Measurements from ENCODE around the gene SUPT3H.
A peak's percentile ranks its signal among the peaks of the same experiment; 100 is the strongest.
"Not testable (repeated sequence)": the region's sequence is repeated elsewhere in the genome, so short reads cannot be mapped to it uniquely, and the experiment has no call there.

The SUPT3H gene

DNA sequence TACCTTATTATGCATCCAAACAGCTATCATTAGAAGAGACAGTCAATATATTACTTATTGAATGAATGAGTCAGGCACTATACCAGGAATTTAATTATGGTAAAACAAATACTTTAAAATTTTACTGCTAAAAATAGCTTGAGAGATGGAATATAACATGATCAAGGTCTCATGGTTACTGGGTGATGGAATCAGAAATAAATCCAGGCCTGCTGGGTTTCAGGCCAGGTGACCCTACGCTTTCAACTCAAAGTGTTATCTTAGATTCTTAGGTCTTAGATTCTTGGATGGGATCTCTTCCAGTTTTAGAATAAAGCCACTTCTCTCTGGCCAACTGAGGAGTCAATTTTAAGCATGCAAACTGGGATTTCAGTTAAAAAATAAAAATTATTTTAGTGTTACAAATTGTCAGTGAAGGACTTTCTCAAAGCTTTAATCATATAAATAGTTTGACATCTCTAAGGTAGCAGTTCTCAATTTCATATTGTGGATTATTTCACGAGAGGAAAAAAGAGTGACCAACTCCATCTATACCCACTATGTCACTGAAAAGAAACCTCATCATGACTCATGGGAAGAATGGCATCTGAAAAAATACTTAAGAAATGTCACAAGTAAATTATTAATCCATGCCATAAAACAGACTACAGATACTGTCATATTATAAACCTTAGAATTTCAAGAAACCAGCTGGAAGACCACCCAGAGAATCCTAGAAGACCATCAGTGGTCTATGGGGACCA is 333.1 kb downstream of the SUPT3H start:
- peak; percentile 33 for DNase-seq

DNA sequence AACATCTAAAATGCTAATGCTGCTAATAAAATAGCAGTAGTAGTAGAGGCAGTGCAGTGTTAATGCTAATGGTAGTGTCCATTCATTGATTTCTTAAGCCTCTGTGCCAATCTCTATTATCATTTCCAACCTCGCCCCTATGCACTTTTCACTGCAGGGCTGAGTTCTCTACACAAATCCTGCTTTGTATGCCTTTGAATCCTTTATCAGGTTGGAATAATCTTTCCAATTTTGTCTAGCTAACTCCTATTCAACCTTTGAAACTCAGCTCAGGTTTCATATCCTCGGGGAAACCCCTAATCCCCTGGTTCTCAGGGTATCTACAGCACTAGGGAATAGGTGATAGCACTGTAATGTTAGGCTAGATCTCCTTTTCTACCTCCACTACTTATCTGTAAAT is 333.6 kb downstream of the SUPT3H start:
- DNase-seq, result no peak

DNA sequence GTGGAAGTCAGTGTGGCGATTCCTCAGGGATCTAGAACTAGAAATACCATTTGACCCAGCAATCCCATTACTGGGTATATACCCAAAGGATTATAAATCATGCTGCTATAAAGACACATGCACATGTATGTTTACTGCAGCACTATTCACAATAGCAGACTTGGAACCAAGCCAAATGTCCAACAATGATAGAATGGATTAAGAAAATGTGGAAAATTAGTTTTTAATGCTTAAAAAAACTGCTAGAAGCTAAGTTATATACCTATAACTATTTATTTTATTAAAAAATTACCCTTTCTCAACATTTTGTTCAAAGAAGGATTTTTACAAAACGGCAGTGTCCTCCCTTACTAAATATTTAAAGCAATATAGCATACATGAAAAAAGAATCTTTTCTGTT is 335.1 kb downstream of the SUPT3H start:
- DNase-seq, result not testable (repeated sequence)

DNA sequence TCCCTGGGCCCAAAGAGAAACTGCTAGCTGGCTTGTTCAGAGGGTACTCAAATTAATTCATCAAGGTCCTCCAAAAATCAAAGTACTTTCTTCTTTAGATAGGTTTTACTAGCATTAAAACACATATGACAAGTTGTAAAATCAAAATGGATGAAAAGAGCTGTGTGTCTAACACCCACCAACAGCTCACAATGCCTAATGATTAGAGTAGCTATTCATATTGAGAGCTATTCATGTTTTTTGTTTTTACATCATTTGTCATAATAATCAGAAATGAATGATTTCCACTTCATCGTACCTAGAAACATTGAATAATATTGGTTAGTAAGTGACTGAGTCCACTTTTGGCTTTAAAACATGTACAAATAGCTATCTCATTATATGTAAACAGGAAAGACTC is 339.5 kb downstream of the SUPT3H start:
- no peak for DNase-seq

DNA sequence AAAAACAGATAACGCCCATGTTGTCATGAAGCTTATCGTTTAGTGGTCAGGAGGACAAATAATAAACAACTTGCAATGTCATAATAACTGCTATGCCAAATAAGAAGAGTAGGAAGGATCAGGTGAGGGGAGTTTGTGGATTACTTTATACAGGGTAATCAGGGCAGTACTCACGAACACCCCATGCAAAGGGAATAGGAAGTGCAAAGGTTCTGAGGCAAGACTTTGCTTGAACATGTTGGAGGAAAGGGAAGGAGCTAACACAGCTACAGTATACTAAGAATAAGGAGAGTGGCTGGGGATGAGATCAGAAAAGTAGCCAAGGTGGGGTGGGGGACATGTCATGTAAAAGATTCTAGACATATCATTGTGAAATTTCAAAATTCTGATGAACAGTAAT is 341.6 kb downstream of the SUPT3H start:
- DNase-seq, result no peak

DNA sequence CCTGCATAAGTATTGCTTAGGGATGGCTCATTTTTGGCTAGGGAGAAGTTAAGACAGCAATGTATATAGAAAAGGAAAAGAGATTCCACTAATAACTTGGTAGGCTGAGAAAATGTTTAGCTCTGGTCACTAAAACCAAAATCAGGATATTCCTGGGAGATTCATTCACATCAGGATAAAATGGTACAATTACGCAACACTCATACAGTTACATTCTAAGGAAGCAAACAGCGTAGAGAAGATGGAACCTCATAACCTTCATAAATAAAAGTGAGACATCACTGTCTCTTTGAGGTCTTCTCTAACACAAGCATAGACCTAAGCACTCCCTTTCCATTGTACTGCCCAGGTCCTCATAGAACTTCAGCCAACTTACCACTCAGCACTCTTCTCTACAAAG is 345.3 kb downstream of the SUPT3H start:
- DNase-seq, result no peak

DNA sequence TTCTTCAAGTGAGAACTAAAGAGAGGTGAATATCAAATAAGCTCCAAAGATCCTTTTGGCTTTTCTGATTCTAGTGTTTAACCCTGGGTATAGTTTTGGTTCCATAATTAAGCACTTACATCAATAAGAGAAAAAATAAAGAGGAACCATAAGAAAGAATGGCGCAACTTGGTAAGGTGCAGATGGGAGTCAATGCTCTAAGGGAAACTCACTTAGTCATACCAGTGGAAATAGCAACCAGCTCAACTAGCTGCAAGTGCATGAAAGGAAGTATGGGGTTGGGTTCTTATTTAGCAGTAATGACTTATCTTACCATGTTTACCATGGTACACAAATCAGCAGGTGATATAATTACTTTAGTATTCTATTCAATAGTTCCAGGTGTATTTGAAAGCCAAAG is 346.1 kb downstream of the SUPT3H start:
- DNase-seq, result no peak

DNA sequence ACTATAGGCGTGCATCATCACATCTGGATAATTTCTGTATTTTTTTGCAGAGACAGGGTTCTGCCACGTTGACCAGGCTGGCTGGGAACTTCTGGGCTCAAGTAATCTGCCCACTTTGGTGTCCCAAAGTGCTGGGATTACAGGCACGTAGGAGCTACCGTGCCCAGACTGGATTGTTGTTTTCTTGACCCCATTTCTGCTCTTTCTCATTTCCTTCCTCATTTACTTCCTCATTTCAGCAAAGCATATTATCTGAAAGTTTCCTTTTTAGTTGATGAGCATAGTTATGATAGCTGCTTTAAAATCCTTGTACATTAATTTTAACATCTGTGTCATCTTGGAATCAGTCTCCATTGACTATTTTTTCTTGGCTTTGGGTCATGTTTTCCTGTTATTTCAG is 350.6 kb downstream of the SUPT3H start:
- DNase-seq, result no peak

DNA sequence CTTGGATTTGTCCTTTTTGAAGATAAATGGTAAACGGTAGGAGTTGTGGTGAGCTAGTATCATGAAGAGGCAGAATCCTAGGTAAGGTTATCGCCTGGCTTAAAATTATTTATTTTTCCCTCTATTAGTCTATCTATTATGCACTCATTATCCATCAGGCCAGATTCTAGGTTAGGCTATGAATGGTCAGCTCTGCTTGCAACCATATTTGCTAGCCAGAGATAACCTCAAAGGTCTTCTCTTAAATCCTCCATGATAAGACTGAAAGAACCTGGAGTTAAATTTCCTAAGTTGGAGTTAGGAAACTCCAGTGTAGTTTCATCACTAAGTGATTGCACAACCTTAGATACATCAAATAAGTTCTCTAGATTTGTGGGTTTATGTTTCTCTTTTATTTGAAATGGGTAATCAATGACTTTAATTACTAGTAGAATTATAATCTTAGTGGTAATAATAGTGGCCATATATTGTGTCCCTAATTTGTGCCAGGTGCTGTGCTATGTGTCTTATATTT is 351.7 kb downstream of the SUPT3H start:
- no peak for DNase-seq

DNA sequence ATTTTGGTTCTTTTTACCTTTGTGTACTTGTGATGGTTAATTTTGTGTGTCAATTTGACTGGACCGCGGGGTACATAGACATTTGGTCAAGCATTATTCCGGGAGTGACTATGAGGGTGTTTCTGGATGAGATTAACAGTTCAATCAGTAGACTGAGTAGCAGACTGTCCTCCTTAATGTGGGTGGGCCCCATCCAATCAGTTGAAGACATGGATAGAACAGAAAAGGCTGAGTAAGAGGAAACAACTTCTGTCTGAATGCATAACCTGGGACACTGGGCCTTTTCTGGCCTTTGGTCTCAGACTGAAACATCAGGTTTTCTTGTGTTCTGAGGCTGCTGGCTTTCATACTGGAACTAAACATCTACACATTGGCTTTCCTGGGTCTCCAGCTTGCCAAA is 353.1 kb downstream of the SUPT3H start:
- DNase-seq, result no peak

DNA sequence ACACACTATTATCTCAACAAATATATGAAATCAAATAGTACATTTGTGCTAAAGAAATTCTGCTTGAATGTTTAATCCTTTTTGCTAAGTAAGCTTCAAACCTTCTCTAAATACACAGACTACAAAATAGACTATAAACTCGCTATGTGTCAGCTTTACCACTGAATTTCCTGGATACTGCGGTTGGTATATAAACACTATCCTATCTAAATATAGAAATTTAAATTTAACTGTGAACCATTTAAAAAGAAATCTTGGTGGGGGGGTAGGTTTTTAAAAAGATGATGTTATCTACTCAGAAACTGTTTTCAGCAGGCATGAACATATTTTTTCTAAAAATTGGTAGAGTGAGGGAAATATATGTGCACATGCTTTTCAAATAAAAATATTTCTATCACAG is 356.1 kb downstream of the SUPT3H start:
- peak; percentile 3 for DNase-seq

DNA sequence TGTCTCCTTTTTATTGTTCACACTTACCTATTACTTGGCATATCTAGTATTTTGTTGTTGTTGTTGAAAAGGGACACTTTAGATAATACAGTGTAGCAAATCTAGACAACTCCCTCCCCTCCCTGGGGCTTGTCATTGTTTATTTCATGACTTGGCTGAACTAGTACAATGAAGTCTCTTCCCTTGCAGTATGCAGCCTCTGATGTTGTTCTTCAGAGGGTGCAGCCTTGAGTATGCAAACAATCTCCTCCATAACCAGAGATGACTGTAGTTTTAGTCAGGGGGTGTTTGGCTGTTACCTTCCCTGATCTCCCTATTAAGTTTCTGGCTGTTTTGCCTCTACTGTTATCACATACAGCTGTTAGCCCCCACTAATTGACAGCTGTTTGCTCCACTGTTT is 365.0 kb downstream of the SUPT3H start:
- DNase-seq, result no peak

DNA sequence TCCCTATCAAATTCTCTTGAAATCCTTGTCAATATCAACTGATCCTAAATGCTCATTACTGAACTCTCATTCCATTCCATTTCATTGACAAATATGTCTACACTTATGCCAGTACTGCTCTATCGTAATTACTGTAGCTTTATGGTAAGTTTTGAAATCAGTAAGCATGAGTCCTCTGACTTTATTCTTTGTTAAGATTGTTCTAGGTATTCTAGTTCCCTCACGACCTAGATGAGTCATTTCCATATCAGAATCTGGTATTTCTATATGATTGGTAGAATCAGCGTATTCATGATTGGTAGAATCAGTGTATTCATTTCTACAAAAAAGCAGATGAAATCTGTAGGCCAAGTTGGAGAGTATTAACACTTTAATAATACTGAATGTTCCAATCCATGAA is 368.2 kb downstream of the SUPT3H start:
- DNase-seq, result no peak

DNA sequence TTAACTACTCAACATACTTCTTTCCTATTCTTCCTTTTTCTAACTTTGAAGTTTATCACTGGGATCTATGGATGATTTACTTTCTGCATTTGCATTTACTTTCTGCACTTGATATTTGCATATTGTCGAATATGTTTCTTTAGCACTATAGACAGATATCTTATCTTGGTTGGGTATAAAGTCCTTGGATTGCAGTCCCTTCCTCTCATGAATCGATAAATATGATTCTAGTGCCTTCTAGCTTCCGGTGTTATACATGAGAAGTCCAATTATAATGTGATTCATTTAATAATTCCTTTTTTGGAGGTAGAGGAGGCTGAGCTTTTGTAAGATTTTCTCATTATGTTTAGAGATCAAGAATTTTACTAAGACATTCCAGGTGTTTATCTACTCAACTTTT is 370.8 kb downstream of the SUPT3H start:
- no peak for DNase-seq

DNA sequence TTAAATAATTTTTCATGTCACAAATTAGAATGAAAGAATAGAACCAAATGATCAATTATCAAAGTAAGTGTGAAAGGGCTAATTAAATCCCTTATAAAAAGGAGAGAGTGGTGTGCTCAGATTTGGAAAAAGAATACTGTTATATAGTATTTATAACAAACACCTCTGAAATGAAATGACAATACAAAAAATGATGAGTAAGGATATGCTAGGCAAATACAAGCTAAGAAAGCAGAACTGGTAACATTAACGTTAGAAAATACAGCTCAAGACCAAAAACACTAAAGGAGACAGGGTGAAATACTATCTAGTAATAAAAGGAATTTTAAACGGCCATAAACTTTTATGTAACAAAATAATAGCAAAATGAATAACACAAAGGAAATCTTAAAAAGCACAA is 373.8 kb downstream of the SUPT3H start:
- DNase-seq, result no peak

DNA sequence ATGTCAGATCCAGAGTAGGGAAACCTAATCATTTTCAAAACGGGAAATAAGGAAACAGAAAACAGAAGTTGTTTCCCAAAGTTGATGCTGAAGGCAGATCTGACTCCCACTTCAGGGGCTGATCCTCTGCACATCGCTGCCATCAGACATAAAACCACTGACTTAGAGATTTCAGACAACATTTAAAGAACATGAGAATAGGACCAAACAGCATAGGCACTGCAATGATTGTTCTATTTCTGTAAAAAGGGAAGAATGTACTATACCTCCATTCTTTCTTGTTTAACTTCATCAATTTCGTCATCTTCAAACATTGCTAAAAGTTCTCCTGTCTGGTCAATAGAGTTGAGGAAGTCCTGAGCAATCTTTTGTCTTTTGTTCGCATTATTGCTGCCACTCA is 374.3 kb downstream of the SUPT3H start:
- DNase-seq, result no peak

DNA sequence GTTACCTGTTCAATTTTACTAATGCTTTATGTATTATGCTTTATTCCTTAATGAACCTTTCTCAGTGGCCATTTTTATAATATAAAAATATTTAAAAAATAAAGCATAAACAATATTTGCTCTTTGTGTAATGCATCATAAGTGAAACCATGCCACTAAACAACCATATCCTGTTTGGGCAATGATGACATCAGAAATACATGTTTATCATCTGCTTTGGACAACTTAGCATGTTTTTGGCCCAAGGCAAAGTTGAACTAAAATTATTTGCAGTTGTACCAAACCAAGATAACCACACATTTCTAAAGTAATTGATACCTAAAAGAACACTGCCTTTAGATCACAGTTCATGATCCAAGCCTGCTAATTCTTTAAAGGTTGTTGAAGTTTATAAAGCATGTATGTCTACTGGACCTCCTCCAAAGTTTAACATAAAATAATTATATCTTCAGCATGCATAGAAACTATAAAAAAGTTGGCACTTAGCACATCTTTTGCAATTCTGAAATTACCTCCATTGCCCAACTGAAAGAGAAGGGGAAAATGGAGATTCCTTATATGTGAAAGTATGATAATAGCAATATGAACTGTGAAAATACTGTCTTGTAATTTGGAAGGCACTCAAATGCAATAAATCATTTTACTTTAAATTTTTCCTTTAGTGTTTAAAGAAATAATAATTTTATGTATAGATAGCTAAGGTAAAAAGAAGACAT is 375.2 kb downstream of the SUPT3H start:
- peak; percentile 1 for DNase-seq

DNA sequence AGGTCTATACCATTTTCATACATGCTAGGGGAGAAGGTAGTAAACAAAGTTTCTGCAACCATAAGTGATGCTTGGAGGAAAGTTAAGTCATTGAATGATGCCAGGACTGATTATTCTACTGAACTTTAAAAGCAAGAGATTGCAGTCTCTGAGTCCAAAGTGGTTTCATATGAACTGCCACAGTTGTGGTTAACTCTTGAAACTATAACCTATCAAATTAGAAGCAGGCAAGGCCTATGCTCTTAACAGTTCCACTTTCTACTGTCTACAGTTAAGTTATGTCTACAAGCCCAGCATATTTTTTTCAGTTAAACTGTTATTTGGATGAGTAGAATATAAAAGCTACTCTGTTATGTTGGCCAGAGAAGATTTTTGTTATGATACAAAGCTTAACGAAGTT is 376.1 kb downstream of the SUPT3H start:
- DNase-seq, result no peak

DNA sequence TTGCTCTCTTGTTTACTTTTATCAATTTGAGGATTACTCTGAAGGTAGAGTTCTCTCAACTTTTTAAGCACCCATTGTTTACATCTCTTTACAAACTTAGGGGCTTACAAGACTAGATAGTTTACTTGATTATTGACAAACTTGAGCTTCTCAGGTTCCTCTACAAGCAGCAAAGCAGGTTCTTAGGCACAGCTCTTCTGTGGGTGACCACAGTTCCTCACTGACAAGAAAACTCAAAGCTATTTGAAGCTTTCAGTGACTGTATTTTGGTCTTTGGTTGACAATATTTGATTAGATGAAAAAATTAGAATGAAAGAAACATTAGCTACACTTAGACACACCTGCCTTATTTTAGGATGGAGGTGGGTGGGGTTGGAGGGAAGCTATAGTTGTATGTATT is 376.9 kb downstream of the SUPT3H start:
- no peak for DNase-seq

DNA sequence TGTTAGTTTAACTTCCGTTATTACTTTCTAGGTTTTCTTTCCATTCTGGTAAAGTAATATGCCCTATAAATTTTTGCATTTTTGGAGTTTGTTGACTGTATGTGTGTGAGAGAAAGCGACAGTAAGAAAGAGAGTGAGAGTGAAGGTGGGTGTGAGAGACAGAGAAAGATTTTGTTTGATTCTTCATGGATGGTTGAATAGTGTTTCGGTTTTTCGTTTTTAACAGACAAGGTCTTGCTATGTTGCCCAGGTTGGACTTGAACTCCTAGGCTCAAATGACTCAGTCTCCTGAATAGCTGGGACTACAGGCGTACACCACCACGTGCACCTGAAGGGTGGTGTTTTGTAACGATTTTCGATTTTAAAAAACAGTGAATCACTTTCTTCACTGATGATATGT is 378.7 kb downstream of the SUPT3H start:
- no peak for DNase-seq

DNA sequence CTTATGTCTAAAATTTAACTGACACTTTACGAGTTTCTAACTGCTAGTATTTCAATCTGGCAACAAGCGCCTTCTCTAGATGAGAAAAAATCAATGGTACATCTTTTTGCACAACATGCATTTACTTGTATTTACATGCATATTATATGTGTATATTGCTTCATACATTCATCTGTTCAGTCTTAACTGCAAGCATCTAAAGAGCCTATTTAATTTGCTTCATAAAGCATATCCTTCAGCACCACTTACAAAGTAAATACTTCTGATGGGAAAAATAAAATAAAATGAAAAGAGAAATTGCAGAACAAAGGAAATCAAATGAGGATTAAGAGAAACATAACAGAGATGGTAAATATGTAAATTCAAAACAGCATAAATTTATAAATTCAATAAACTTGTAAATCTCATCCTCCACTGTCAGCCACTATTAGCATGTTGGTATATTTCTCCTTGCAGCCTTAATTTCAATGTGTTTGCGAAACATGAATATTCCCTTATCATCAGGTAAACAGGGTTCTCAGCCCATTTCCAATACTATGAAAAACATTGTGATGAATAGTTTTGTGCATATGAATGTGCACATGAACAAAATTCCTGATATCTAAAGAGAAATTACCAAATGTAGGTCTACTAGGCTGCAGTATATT is 382.1 kb downstream of the SUPT3H start:
- no peak for DNase-seq

DNA sequence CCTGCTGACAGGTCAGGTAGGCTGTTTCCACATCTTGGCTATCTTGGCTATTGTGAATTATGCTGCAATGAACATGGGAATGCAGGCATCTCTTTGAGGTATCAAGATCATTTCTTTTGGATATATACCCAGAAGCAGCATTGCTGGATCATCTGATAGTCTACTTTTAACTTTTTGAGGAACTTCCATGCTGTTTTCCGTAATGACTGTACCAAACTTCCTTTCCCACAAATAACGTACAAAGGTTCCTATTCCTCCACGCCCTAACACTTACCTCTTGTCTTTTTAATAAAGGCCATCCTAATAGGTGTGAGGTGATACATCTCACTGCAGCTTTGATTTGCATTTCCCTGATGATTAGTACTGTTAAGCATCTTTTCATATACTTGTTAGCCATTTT is 388.3 kb downstream of the SUPT3H start:
- DNase-seq, result no peak

DNA sequence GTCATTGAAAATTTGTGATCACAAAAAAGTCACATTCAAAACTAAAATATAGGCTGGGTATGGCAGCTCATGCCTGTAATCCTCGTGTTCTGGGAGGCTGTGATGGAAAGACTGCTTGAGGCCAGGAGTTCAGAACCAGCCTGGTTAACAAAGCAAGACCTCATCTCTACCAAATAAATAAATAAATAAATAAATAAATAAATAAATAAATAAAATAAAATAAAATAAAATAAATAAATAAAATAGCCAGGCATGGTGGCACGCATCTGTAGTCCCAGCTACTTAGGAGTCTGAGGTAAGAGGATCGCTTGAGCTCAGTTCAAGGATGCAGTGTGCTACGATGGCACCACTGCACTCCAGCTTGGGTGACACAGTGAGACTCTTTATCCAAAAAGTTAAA is 392.7 kb downstream of the SUPT3H start:
- DNase-seq, result no peak
